Neural cell (in vitro differentiated cells): ENCODE results near the gene GRIK2. TPM values are rescaled to one million over a fixed set of nuclear protein-coding genes. Genes with fewer than 3 reads are reported as not detected.

Experiments
- H2AFZ ChIP-seq: fragments of 200-600, 300-800 bp; sonication (generic), shearing (Covaris generic); 2 replicates; pipeline ENCODE4 v1.6.0; 2014; ENCODE audit warnings: low read depth, mild to moderate bottlenecking, antibody characterized with exemption, low read length, moderate library complexity
- H3F3A ChIP-seq: fragments of 200-600 bp; shearing (Covaris generic); 2 replicates; pipeline ENCODE4 v1.6.1; 2016; ENCODE audit warnings: mild to moderate bottlenecking, moderate library complexity, mixed read lengths, antibody characterized with exemption, low read length; ENCODE audit not compliant: insufficient read depth, poor library complexity, severe bottlenecking
- H3K27ac ChIP-seq: fragments of 200-600, 300-800 bp; sonication (generic), shearing (Covaris generic); 2 replicates; pipeline ENCODE4 v1.5.1; 2014; ENCODE audit warnings: mild to moderate bottlenecking, low read length, moderate library complexity
- H3K27me3 ChIP-seq: fragments of 300-800, 200-600 bp; sonication (generic), shearing (Covaris generic); 2 replicates; pipeline ENCODE4 v1.6.0; 2014; ENCODE audit warnings: mild to moderate bottlenecking, low read depth, low read length, moderate library complexity; ENCODE audit not compliant: insufficient read depth
- H3K36me3 ChIP-seq: fragments of 300-800, 200-600 bp; sonication (generic), shearing (Covaris generic); 2 replicates; pipeline ENCODE4 v1.5.1; 2014; ENCODE audit warnings: mild to moderate bottlenecking, antibody characterized with exemption, low read length, moderate library complexity; ENCODE audit not compliant: insufficient read depth
- H3K4me2 ChIP-seq: fragments of 300-800, 200-600 bp; sonication (generic), shearing (Covaris generic); 2 replicates; pipeline ENCODE4 v1.6.0; 2014; ENCODE audit warnings: mild to moderate bottlenecking, low read length
- H3K4me3 ChIP-seq: fragments of 300-800, 200-600 bp; sonication (generic), shearing (Covaris generic); 2 replicates; pipeline ENCODE4 v1.5.1; 2014; ENCODE audit warnings: mild to moderate bottlenecking, low read length, moderate library complexity
- H3K79me2 ChIP-seq: fragments of 200-600 bp; shearing (Covaris generic); replicated peaks from 2 replicates; pipeline ENCODE4 v1.6.0; 2014; ENCODE audit warnings: mild to moderate bottlenecking, low read length, moderate library complexity; ENCODE audit not compliant: insufficient read depth
- H3K9ac ChIP-seq: fragments of 300-800, 200-600 bp; sonication (generic), shearing (Covaris generic); 2 replicates; pipeline ENCODE4 v1.6.1; 2016; ENCODE audit warnings: mild to moderate bottlenecking, low read length, mixed read lengths
- H3K9me2 ChIP-seq: fragments of 200-600 bp; shearing (Covaris generic); 2 replicates; pipeline ENCODE4 v1.6.1; 2016; ENCODE audit warnings: mild to moderate bottlenecking, low read length, mixed read lengths; ENCODE audit not compliant: insufficient read depth
- H3K9me3 ChIP-seq: fragments of 200-600, 300-800 bp; sonication (generic), shearing (Covaris generic); 2 replicates; pipeline ENCODE4 v1.6.1; 2016; ENCODE audit warnings: mild to moderate bottlenecking, mixed run types, low read length, moderate library complexity, mixed read lengths
- H4K20me1 ChIP-seq: fragments of 200-600 bp; shearing (Covaris generic); 2 replicates; pipeline ENCODE4 v1.6.1; 2016; ENCODE audit warnings: mild to moderate bottlenecking, mixed run types; ENCODE audit not compliant: insufficient read depth
- EP300 ChIP-seq: fragments of 450-650 bp; conservative IDR thresholded peaks from 2 replicates; pipeline ENCODE4 v1.6.1; 2014; ENCODE audit warnings: antibody characterized with exemption, mild to moderate bottlenecking, moderate library complexity; ENCODE audit not compliant: poor library complexity, severe bottlenecking
- EZH2 ChIP-seq: fragments of 200-600, 300-800 bp; shearing (Covaris generic), sonication (generic); IDR thresholded peaks from 2 replicates; pipeline ENCODE4 v1.6.1; 2014; ENCODE audit warnings: antibody characterized with exemption, low read length, borderline replicate concordance, mild to moderate bottlenecking; ENCODE audit not compliant: insufficient read depth, poor library complexity, severe bottlenecking
- MXI1 ChIP-seq: fragments of 450-650 bp; conservative IDR thresholded peaks from 2 replicates; pipeline ENCODE4 v1.6.1; 2014; ENCODE audit warnings: antibody characterized with exemption, mild to moderate bottlenecking; ENCODE audit not compliant: poor library complexity, severe bottlenecking
- POLR2AphosphoS5 ChIP-seq: IDR thresholded peaks from 2 replicates; pipeline ENCODE4 v1.6.1; 2012
- RAD21 ChIP-seq: fragments of 450-650 bp; conservative IDR thresholded peaks from 2 replicates; pipeline ENCODE4 v1.6.1; 2014; ENCODE audit warnings: antibody characterized with exemption, mild to moderate bottlenecking, moderate library complexity
- SMC3 ChIP-seq: fragments of 450-650 bp; conservative IDR thresholded peaks from 2 replicates; pipeline ENCODE4 v1.6.1; 2014; ENCODE audit warnings: antibody characterized with exemption, mild to moderate bottlenecking, moderate library complexity; ENCODE audit not compliant: poor library complexity
- TAF1 ChIP-seq: IDR thresholded peaks from 2 replicates; pipeline ENCODE4 v1.6.1; 2012; ENCODE audit warnings: low read depth
- polyA plus RNA-seq: library from polyadenylated mRNA; depleted of rRNA; stranded (reverse); fragments of >200 nt; gene quantifications from 2 replicates; pipeline ENCODE4 v1.2.3, GENCODE V29; 2014
- TF ChIP-seq, protein P1 (sequence below): IDR thresholded peaks from 2 replicates; pipeline ENCODE4 v1.6.1; 2012; ENCODE audit warnings: borderline replicate concordance
- TF ChIP-seq, protein P2 (sequence below): fragments of 450-650 bp; IDR thresholded peaks from 2 replicates; pipeline ENCODE4 v1.5.1; 2014; ENCODE audit warnings: antibody characterized with exemption, mild to moderate bottlenecking, moderate library complexity; ENCODE audit not compliant: poor library complexity, severe bottlenecking

The GRIK2 gene
- polyA plus RNA-seq, 1 donor from 2014 or later, result 106 TPM

GRCh38 chr6:101662111-101662897 is 268.8 kb downstream of the GRIK2 start:
- Histone ChIP-seq H3K79me2 (no peaks in the 10 kb centered on the region), H3K9me3 (no peaks in the 10 kb centered on the region), H3K4me3 (no peak overlapping the region), H3K27ac (peak overlapping the region; percentile 1), H3K4me2 (no peak overlapping the region), H3K9ac (no peak overlapping the region), H3K36me3 (no peaks in the 10 kb centered on the region), H3K27me3 (no peaks in the 10 kb centered on the region), H4K20me1 (no peaks in the 10 kb centered on the region), H3K9me2 (no peaks in the 10 kb centered on the region), H3F3A (no peaks in the 10 kb centered on the region), H2AFZ (no peak overlapping the region)
- TF ChIP-seq, protein P1, sequence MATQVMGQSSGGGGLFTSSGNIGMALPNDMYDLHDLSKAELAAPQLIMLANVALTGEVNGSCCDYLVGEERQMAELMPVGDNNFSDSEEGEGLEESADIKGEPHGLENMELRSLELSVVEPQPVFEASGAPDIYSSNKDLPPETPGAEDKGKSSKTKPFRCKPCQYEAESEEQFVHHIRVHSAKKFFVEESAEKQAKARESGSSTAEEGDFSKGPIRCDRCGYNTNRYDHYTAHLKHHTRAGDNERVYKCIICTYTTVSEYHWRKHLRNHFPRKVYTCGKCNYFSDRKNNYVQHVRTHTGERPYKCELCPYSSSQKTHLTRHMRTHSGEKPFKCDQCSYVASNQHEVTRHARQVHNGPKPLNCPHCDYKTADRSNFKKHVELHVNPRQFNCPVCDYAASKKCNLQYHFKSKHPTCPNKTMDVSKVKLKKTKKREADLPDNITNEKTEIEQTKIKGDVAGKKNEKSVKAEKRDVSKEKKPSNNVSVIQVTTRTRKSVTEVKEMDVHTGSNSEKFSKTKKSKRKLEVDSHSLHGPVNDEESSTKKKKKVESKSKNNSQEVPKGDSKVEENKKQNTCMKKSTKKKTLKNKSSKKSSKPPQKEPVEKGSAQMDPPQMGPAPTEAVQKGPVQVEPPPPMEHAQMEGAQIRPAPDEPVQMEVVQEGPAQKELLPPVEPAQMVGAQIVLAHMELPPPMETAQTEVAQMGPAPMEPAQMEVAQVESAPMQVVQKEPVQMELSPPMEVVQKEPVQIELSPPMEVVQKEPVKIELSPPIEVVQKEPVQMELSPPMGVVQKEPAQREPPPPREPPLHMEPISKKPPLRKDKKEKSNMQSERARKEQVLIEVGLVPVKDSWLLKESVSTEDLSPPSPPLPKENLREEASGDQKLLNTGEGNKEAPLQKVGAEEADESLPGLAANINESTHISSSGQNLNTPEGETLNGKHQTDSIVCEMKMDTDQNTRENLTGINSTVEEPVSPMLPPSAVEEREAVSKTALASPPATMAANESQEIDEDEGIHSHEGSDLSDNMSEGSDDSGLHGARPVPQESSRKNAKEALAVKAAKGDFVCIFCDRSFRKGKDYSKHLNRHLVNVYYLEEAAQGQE, result no peak
- TF ChIP-seq TAF1 (no peak), SMC3 (no peak), RAD21 (no peak), POLR2AphosphoS5 (no peak), EP300 (no peak), EZH2 (no peak), MXI1 (no peak)
- TF ChIP-seq, protein P2, sequence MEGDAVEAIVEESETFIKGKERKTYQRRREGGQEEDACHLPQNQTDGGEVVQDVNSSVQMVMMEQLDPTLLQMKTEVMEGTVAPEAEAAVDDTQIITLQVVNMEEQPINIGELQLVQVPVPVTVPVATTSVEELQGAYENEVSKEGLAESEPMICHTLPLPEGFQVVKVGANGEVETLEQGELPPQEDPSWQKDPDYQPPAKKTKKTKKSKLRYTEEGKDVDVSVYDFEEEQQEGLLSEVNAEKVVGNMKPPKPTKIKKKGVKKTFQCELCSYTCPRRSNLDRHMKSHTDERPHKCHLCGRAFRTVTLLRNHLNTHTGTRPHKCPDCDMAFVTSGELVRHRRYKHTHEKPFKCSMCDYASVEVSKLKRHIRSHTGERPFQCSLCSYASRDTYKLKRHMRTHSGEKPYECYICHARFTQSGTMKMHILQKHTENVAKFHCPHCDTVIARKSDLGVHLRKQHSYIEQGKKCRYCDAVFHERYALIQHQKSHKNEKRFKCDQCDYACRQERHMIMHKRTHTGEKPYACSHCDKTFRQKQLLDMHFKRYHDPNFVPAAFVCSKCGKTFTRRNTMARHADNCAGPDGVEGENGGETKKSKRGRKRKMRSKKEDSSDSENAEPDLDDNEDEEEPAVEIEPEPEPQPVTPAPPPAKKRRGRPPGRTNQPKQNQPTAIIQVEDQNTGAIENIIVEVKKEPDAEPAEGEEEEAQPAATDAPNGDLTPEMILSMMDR, result no peak

DNA sequence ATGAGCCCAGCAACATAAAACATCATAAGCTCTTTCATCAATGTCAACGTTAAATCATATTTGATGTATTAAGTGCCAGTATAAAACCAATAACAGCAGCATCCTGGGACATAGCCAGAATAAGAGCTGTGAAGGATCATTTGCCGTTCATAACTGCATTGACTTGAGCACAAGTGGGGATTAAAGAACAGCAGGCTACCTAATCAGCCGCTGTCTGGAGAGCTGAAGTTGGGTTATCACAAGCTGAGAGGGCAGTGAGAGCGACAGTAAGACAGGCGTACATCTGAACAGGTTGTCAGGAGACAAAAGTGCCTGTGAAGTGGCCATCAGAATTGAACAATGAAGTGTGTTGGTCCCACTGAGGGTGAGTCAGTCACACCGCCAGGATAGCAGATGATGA is 269.6 kb downstream of the GRIK2 start:
- Histone ChIP-seq H3K9me2 (no peaks in the 10 kb centered on the region), H2AFZ (no peak overlapping the region), H3F3A (no peaks in the 10 kb centered on the region), H3K36me3 (no peaks in the 10 kb centered on the region), H3K9ac (no peak overlapping the region), H3K4me2 (no peak overlapping the region), H3K9me3 (no peaks in the 10 kb centered on the region), H3K79me2 (no peaks in the 10 kb centered on the region), H4K20me1 (no peaks in the 10 kb centered on the region), H3K27me3 (no peaks in the 10 kb centered on the region), H3K27ac (no peak overlapping the region), H3K4me3 (no peak overlapping the region)
- TF ChIP-seq EP300, result peak; percentile 82
- TF ChIP-seq TAF1, result no peak
- TF ChIP-seq POLR2AphosphoS5, result peak; percentile 79
- TF ChIP-seq, protein P1, result no peak
- TF ChIP-seq SMC3, result no peak
